Measurements from ENCODE around the gene PSTPIP1.

DNA sequence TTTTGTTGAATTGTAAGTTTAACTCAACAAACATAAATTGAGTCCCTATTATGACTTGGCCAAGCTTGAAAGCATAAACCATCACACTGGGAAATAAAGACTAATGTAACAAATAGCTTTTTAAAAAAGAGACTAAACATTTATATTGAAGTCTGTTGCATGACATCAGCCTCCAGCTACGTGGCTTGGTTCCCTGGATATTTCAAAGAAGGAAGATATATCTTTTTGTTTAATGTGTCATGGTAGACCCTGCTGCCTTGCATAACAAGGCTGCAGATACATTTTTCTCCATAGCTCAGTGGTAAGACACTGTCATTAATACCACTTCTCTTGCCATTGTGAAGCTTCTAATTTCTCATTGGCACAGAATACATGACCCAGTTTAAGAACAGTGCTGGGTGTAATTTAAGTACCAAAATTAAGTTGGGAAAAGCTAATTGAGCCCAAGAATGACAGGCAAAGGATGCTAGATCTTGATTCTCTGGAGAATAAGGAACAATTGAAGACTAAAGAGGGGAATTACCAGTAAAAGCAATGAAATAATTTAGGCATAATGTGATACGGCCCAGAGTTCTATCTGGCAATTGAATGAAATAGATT is 49.3 kb upstream of the PSTPIP1 start:
- TF ChIP-seq, protein P1, sequence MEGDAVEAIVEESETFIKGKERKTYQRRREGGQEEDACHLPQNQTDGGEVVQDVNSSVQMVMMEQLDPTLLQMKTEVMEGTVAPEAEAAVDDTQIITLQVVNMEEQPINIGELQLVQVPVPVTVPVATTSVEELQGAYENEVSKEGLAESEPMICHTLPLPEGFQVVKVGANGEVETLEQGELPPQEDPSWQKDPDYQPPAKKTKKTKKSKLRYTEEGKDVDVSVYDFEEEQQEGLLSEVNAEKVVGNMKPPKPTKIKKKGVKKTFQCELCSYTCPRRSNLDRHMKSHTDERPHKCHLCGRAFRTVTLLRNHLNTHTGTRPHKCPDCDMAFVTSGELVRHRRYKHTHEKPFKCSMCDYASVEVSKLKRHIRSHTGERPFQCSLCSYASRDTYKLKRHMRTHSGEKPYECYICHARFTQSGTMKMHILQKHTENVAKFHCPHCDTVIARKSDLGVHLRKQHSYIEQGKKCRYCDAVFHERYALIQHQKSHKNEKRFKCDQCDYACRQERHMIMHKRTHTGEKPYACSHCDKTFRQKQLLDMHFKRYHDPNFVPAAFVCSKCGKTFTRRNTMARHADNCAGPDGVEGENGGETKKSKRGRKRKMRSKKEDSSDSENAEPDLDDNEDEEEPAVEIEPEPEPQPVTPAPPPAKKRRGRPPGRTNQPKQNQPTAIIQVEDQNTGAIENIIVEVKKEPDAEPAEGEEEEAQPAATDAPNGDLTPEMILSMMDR (IDR thresholded peaks at IDR 0.05) = no peak
- TF ChIP-seq POLR2A (IDR thresholded peaks at IDR 0.05) = no peak

Measured in Peyer's patch (tissue), 4 donors.